ENCODE data around the gene MAGED1. TPM values are rescaled to one million over a fixed set of nuclear protein-coding genes. Genes with fewer than 3 reads are reported as not detected.

Gene MAGED1
- total RNA-seq, 1 donor from 2014 or later = 11.6 TPM

DNA sequence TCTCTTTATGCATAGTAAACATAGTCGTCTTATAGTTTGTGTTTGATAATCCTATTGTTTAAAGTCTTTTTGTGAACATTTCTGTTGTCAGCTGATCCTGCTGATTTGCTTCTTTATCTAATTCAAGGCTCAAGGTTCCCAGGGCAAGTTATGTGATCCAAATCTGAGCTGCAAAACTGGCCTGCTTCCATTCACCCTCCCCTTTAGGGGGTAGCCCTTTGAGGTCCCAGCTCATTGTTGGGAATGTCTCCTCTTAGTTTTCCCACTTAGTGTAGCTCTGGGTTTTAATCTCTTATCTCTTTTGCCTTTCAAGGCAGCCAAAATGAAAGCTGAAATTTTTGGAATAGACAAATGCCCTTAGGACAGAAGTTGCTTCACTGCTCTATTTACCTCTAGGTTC lies 40.2 kb upstream of the MAGED1 start:
- no peak for FAIRE-seq

DNA sequence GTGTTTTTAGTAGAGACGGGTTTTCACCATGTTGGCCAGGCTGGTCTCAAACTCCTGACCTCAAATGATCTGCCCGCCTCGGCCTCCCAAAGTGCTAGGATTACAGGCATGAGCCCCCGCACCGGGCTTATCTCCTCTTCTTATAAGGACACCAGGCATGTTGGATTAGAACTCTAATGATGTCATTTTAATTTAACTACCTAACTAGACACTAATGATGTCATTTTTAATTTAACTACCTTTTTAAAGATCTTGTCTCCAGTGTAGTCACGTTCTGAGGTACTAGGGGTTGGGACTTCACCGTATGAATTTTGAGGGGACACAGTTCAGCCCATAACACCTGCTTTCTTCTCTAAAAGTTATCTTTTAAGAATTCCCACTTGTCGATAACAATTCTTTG lies 37.7 kb upstream of the MAGED1 start:
- Histone ChIP-seq H3K36me3 (ENCODE audit: control insufficient read depth, insufficient read depth, low read length) (no peaks in the 10 kb centered on the region), H3K27me3 (ENCODE audit: control insufficient read depth, insufficient read depth, low read length) (no peaks in the 10 kb centered on the region), H3K4me3 (ENCODE audit: low read depth, low read length) (no peak overlapping the region)
- FAIRE-seq (no peak), DNase-seq (ENCODE audit: low read depth) (no peak)
- TF ChIP-seq, protein P1, sequence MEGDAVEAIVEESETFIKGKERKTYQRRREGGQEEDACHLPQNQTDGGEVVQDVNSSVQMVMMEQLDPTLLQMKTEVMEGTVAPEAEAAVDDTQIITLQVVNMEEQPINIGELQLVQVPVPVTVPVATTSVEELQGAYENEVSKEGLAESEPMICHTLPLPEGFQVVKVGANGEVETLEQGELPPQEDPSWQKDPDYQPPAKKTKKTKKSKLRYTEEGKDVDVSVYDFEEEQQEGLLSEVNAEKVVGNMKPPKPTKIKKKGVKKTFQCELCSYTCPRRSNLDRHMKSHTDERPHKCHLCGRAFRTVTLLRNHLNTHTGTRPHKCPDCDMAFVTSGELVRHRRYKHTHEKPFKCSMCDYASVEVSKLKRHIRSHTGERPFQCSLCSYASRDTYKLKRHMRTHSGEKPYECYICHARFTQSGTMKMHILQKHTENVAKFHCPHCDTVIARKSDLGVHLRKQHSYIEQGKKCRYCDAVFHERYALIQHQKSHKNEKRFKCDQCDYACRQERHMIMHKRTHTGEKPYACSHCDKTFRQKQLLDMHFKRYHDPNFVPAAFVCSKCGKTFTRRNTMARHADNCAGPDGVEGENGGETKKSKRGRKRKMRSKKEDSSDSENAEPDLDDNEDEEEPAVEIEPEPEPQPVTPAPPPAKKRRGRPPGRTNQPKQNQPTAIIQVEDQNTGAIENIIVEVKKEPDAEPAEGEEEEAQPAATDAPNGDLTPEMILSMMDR (IDR thresholded peaks at IDR 0.05; ENCODE audit: insufficient read depth, low read length, severe bottlenecking) = no peak

More for the DNA sequence above, 40.2 kb upstream of the MAGED1 start:
- H3K27me3 ChIP-seq (ENCODE audit: control insufficient read depth, insufficient read depth, low read length) = no peaks in the 10 kb centered on the region
- H3K36me3 ChIP-seq (ENCODE audit: control insufficient read depth, insufficient read depth, low read length) = no peaks in the 10 kb centered on the region
- TF ChIP-seq, protein P1 (IDR thresholded peaks at IDR 0.05; ENCODE audit: insufficient read depth, low read length, severe bottlenecking) = no peak
- no peak overlapping the region for H3K4me3 ChIP-seq (ENCODE audit: low read depth, low read length)
- DNase-seq (ENCODE audit: low read depth) = no peak

DNA sequence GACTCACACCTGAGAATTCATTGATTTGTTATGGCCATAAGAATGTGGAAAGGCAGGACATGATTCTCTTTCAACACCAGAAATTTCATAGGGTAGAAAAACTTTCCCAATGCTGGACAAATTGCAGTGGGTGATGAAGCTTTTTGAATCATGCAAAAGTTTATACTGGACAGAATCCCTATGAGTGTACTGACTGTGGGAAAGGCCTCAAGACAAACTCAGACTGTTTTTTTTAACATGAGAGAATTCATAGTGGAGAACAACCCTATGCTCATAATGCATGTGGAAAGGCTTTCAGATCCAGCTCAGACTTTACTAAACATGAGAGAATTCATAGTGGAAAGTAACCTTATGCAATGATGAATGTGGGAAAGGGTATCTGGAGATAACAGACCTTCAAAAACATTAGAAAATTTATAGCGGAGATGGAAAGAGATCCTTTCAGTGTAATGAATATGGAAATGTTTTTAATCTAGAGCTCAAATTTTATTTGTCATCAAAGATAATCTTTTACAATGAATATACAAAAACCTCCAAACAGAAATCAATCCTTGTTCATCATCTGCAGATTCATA lies 36.2 kb upstream of the MAGED1 start:
- no peak for DNase-seq (ENCODE audit: low read depth)
- H3K4me3 ChIP-seq (ENCODE audit: low read depth, low read length) = no peak overlapping the region
- no peaks in the 10 kb centered on the region for H3K27me3 ChIP-seq (ENCODE audit: control insufficient read depth, insufficient read depth, low read length)
- no peak for FAIRE-seq
- TF ChIP-seq, protein P1 (IDR thresholded peaks at IDR 0.05; ENCODE audit: insufficient read depth, low read length, severe bottlenecking) = no peak
- no peaks in the 10 kb centered on the region for H3K36me3 ChIP-seq (ENCODE audit: control insufficient read depth, insufficient read depth, low read length)

DNA sequence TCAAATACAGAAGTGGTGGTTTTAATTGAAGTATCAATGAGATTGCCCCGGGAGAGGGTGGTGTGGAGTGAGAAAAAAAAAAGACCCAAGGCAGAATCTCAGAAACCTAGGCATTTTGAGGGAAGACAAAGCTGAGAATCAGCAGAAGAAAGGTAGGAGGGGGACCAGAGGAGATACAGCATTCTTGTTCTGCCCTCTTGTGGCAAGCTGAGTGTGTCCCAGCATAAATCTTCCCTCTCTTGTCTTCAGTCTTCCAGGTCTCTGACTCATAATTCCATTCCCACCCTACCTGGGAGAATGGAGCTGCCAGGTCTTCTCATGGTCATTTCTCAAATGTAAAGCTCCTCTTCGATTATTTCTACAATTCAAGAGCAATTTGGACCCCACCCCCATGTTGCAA lies 32.7 kb upstream of the MAGED1 start:
- TF ChIP-seq, protein P1 (IDR thresholded peaks at IDR 0.05; ENCODE audit: insufficient read depth, low read length, severe bottlenecking) = peak; percentile 48
- Histone ChIP-seq H3K36me3 (ENCODE audit: control insufficient read depth, insufficient read depth, low read length) (no peaks in the 10 kb centered on the region), H3K27me3 (ENCODE audit: control insufficient read depth, insufficient read depth, low read length) (no peaks in the 10 kb centered on the region), H3K4me3 (ENCODE audit: low read depth, low read length) (no peak overlapping the region)
- FAIRE-seq = no peak
- peak; percentile 33 for DNase-seq (ENCODE audit: low read depth)

DNA sequence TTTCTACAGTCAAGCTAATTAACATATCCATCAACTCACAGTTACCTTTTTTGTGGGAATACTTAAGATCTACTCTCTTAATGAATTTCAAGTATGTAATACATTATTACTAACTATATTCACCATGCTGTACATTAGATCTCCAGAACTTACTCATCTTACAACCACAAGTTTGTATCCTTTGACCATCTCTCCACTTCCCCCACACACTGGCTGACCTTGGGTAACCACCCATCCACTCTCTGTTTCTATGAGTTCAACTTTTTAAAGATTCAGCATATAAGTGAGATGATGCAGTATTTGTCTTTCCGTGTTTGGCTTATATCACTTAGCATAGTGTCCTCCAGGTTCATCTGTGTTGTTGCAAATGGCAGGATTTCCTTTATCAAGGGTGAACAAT lies 30.5 kb upstream of the MAGED1 start:
- DNase-seq (ENCODE audit: low read depth) = no peak
- FAIRE-seq = no peak
- Histone ChIP-seq H3K27me3 (ENCODE audit: control insufficient read depth, insufficient read depth, low read length) (no peaks in the 10 kb centered on the region), H3K4me3 (ENCODE audit: low read depth, low read length) (no peak overlapping the region), H3K36me3 (ENCODE audit: control insufficient read depth, insufficient read depth, low read length) (no peaks in the 10 kb centered on the region)
- TF ChIP-seq, protein P1 (IDR thresholded peaks at IDR 0.05; ENCODE audit: insufficient read depth, low read length, severe bottlenecking) = no peak

DNA sequence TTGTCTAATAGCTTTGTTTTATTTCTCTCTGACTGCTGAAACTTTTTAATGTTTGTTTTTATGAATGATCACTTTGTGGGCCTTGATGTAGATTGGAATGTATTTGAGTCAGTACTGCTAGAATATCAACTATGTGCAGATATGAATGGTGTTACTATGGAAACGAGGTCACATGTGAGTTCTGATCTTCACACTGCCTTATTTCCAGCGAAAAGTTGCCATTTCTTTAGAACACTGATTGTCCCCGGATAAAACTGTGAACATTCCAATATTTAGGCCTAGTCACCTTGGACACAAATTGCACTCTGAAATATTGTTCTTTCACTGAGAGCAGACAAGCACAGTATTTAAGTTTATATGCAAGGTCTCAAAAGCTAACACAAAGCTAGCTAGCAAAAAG lies 27.2 kb upstream of the MAGED1 start:
- FAIRE-seq = no peak
- no peaks in the 10 kb centered on the region for H3K27me3 ChIP-seq (ENCODE audit: control insufficient read depth, insufficient read depth, low read length)
- no peak overlapping the region for H3K4me3 ChIP-seq (ENCODE audit: low read depth, low read length)
- TF ChIP-seq, protein P1 (IDR thresholded peaks at IDR 0.05; ENCODE audit: insufficient read depth, low read length, severe bottlenecking) = no peak
- DNase-seq (ENCODE audit: low read depth) = no peak
- H3K36me3 ChIP-seq (ENCODE audit: control insufficient read depth, insufficient read depth, low read length) = no peaks in the 10 kb centered on the region

Measured in bronchial epithelial cell (primary cell).